C1 segment of cervical spinal cord (tissue), 14 donors: ENCODE measurements around the gene TRERF1.
"Not testable (repeated sequence)": the region's sequence is repeated elsewhere in the genome, so short reads cannot be mapped to it uniquely, and the experiment has no call there.

Source experiments
- DNase-seq, 14 donors: peaks; one replicate each; lab custom pipeline; 2025; lab: John Stamatoyannopoulos, UW

The TRERF1 gene

DNA sequence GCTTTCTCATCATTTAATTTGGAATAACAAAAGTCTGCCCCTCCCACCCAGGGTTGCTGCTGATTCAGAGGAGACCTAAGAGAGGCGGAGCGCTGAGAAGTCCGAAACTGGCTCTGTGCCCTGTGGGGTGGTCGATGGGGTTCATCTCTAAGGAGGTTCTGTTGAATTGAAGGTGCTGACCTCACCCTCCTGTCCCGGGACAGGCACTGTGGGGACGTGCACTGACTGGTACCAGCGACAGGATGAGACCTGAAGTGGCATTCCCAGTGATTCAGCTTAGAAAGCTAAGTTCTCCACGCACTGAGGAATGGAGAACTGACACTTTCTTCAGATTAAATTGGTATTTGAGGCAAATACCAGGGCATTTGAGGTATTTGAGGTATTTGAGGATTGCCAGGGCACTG is 258.2 kb downstream of the TRERF1 start:
- DNase-seq = no peak

- DNase-seq = not testable (repeated sequence)
Observed at GRCh38 chr6:42192385-42192784, 259.3 kb downstream of the TRERF1 start.

GRCh38 chr6:42190554-42191183 is 261.1 kb downstream of the TRERF1 start:
- DNase-seq = no peak

DNA sequence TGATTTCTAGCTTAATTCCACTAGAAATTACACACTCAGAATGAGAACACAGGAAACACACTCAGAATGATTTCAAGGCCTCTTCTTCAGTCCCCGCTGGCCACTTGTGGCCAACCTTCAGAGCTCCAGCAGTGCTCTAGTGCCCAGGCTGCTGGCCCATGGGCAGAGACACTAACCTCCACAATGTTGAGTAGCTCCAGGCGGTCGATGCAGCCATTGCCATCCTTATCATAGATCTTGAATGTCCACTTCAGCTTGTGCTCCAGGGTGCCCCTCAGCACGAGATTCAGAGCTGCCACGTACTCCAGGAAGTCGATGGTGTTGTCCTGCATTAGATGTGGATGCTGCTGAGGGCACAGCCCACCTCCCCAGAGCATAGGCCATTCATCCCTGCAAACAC is 263.3 kb downstream of the TRERF1 start:
- no peak for DNase-seq

DNA sequence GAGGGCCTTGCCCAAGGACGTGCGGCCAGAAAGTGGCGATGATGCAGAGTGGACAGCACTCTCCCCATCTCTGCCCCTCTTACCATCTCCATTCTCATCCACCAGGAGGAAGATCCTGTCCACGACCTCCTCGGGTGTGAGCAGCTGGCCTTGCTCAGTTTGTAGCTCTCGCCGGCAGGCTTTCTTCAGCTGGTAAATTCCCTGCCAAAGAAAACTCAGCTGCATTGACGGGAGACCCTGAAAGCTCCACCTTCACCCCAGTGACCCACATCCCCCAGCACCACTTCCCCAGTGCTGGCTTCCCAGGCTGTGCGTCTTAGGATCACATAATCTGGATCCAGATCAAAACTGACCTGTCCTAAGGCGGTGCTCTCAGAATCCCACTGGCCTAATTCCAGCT is 266.1 kb downstream of the TRERF1 start:
- DNase-seq = no peak

- no peak for DNase-seq
Observed at GRCh38 chr6:42184475-42184874, 267.3 kb downstream of the TRERF1 start.

- DNase-seq = no peak
Observed at GRCh38 chr6:42182101-42182500, 269.6 kb downstream of the TRERF1 start.

- no peak for DNase-seq
Observed at GRCh38 chr6:42179945-42180313, 271.8 kb downstream of the TRERF1 start.

DNA sequence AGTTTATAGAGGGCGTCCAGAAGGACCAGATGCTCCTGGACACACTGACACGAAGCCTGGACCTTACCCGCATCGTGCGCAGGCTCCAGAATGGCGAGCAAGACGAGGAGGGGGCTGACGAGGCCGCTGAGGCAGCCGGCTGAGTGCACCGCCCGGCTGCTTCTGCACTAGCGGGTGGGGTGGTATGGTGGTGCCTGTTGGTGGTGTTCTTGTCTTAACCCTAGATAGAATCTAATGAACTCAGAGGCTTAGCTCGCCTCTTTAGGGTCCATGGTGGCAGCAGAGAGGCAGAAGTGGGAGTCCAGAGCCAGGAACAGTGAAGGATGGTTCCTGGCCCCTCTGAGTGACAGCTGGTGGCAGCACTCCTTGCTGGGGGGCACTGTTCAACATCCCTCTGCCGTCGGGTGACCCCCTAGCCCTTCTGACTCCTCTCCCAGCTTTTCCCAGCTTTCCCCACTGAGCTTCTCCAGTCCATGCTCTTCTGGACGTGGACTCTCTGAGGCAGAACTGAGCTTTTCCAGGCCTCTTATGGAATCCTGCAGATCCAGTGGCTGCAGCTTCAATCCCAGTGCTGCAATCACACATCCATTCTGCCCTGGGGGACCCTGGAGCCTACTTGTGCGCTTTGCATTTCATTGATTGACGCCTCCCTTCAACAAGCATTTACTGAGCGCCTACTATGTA is 272.3 kb downstream of the TRERF1 start:
- no peak for DNase-seq

GRCh38 chr6:42177514-42178364 is 274.0 kb downstream of the TRERF1 start:
- no peak for DNase-seq

DNA sequence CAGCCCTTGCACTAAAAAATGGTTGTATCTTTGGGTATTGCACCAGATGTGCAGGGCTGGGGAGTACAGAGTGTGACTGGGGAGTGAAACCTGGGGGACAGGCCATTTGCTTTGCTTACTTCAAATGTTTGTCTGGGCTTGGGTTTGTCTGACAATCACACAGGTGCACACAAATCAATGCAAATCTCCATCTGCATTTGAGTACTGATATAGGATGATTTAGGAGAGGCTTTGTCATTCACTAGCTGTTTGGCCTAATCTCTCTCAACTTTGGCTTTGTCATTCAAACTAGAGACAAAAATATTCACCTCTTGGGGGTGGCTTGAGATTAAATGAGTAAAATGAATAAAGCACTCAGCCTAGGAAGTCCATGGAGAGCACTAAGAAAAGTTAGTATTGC is 274.7 kb downstream of the TRERF1 start:
- no peak for DNase-seq

DNA sequence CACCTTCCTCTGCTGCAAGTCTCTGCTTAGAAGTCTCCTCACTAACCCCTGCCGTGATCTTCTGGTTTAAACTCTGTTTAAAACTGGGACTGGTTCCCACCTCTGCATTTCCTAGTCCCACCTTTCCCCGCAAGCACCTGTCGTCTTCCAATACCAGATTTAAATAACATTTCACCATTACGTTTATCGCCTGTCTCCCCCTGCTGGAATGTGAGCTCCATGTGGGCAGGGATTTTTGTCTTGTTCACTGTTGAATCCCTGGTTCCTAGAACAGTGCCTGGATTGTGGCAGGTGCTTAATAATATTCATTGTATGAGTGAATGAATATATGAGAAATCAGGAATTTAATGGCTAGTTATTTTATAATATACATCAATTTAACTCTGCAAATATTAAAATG is 275.9 kb downstream of the TRERF1 start:
- no peak for DNase-seq
